ENCODE measurements around the gene PPP2R5B. TPM values are rescaled to one million over a fixed set of nuclear protein-coding genes. Genes with fewer than 3 reads are reported as not detected.

PPP2R5B gene
- total RNA-seq, 2 experiments from 2014 or later = 16.8 to 18.3 TPM

GRCh38 chr11:64900263-64900678 is 24.2 kb upstream of the PPP2R5B start:
- no peak overlapping the region for H3K4me3 ChIP-seq (ENCODE audit: low read length)
- Mint-ChIP-seq H3K9me3 (no peaks in the 10 kb centered on the region), H3K36me3 (ENCODE audit: low read depth) (peaks cover 61% of the 10 kb centered on the region), H3K4me1 (ENCODE audit: low read depth) (peaks cover 13% of the 10 kb centered on the region), H3K27me3 (no peaks in the 10 kb centered on the region), H3K27ac (peak overlapping the region; percentile 77), H3K4me3 (peak overlapping the region; percentile 36)
- H3K36me3 ChIP-seq (ENCODE audit: insufficient read depth, low read length) = peaks cover 52% of the 10 kb centered on the region
- H3K27ac ChIP-seq (ENCODE audit: low read depth in 1 of 2, low read length in 2 of 2) = peak overlapping the region; percentile 68 to 73
- peaks cover 20% of the 10 kb centered on the region for H3K4me1 ChIP-seq (ENCODE audit: insufficient read depth, low read length)
- ATAC-seq (ENCODE audit: poor library complexity) (peak; percentile 89), DNase-seq (peak; percentile 44 to 92 (median 62))
- no peaks in the 10 kb centered on the region for H3K9me3 ChIP-seq (ENCODE audit: control insufficient read depth in 1 of 2, insufficient read depth in 1 of 2, low read length in 2 of 2)
- POLR2A ChIA-PET = interaction anchor here (1.1 kb wide), 1 partner anchor 52 kb away, joined by 3 read pairs; no protein-coding TSS in a partner anchor
- H3K27me3 ChIP-seq (ENCODE audit: control insufficient read depth in 1 of 2, insufficient read depth in 2 of 2, low read length in 2 of 2) = no peaks in the 10 kb centered on the region
- intact Hi-C loops (cut with DNase I, micrococcal nuclease) = no loop called here
- no peak for TF ChIP-seq CTCF (IDR thresholded peaks at IDR 0.05)
- CTCF ChIA-PET = interaction anchor here (1.3 to 2.2 kb wide), 2 partner anchors 12 to 53 kb away, joined by 4 to 12 read pairs; no protein-coding TSS in a partner anchor

GRCh38 chr11:64900774-64901173 is 23.7 kb upstream of the PPP2R5B start:
- intact Hi-C loops (cut with DNase I, micrococcal nuclease) = no loop called here
- Mint-ChIP-seq H3K27me3 (no peaks in the 10 kb centered on the region), H3K9me3 (no peaks in the 10 kb centered on the region), H3K36me3 (ENCODE audit: low read depth) (peaks cover 63% of the 10 kb centered on the region), H3K4me1 (ENCODE audit: low read depth) (peaks cover 13% of the 10 kb centered on the region), H3K4me3 (no peak overlapping the region), H3K27ac (no peak overlapping the region)
- TF ChIP-seq CTCF (IDR thresholded peaks at IDR 0.05) = no peak
- CTCF ChIA-PET = interaction anchor here (2.2 kb wide), 1 partner anchor 13 kb away, joined by 12 read pairs; no protein-coding TSS in a partner anchor
- no peaks in the 10 kb centered on the region for H3K27me3 ChIP-seq (ENCODE audit: control insufficient read depth in 1 of 2, insufficient read depth in 2 of 2, low read length in 2 of 2)
- DNase-seq (no peak), ATAC-seq (ENCODE audit: poor library complexity) (no peak)
- peak overlapping the region; percentile 68 to 73 for H3K27ac ChIP-seq (ENCODE audit: low read depth in 1 of 2, low read length in 2 of 2)
- peaks cover 20% of the 10 kb centered on the region for H3K4me1 ChIP-seq (ENCODE audit: insufficient read depth, low read length)
- peaks cover 54% of the 10 kb centered on the region for H3K36me3 ChIP-seq (ENCODE audit: insufficient read depth, low read length)
- H3K9me3 ChIP-seq (ENCODE audit: control insufficient read depth in 1 of 2, insufficient read depth in 1 of 2, low read length in 2 of 2) = no peaks in the 10 kb centered on the region
- POLR2A ChIA-PET = interaction anchor here (1.1 kb wide), 1 partner anchor 52 kb away, joined by 3 read pairs; no protein-coding TSS in a partner anchor
- H3K4me3 ChIP-seq (ENCODE audit: low read length) = no peak overlapping the region

GRCh38 chr11:64902102-64902900 is 22.2 kb upstream of the PPP2R5B start:
- no peaks in the 10 kb centered on the region for H3K9me3 Mint-ChIP-seq
- CTCF ChIA-PET = no interaction called here
- Histone ChIP-seq H3K36me3 (ENCODE audit: insufficient read depth, low read length) (peaks cover 63% of the 10 kb centered on the region), H3K4me1 (ENCODE audit: insufficient read depth, low read length) (peaks cover 20% of the 10 kb centered on the region), H3K27ac (ENCODE audit: low read depth in 1 of 2, low read length in 2 of 2) (no peak overlapping the region), H3K27me3 (ENCODE audit: control insufficient read depth in 1 of 2, insufficient read depth in 2 of 2, low read length in 2 of 2) (no peaks in the 10 kb centered on the region), H3K9me3 (ENCODE audit: control insufficient read depth in 1 of 2, insufficient read depth in 1 of 2, low read length in 2 of 2) (no peaks in the 10 kb centered on the region), H3K4me3 (ENCODE audit: low read length) (no peak overlapping the region)
- H3K4me3 Mint-ChIP-seq = no peak overlapping the region
- POLR2A ChIA-PET = no interaction called here
- H3K27me3 Mint-ChIP-seq = no peaks in the 10 kb centered on the region
- H3K36me3 Mint-ChIP-seq (ENCODE audit: low read depth) = peaks cover 56% of the 10 kb centered on the region
- intact Hi-C loops (cut with DNase I, micrococcal nuclease) = no loop called here
- TF ChIP-seq CTCF (IDR thresholded peaks at IDR 0.05) = no peak
- ATAC-seq (ENCODE audit: poor library complexity) (no peak), DNase-seq (peak in 1 of 14 experiments; percentile 41)
- peaks cover 13% of the 10 kb centered on the region for H3K4me1 Mint-ChIP-seq (ENCODE audit: low read depth)
- H3K27ac Mint-ChIP-seq = no peak overlapping the region
